Pericardium fibroblast (primary cell): ENCODE measurements around the gene ZNF513. TPM values are rescaled to one million over a fixed set of nuclear protein-coding genes. Genes with fewer than 3 reads are reported as not detected.

Source experiments
- total RNA-seq: library from RNA; depleted of rRNA; stranded (reverse); fragments of >200 nt; gene quantifications from 2 replicates; pipeline ENCODE4 v1.2.3, GENCODE V29; 2015

The ZNF513 gene, protein sequence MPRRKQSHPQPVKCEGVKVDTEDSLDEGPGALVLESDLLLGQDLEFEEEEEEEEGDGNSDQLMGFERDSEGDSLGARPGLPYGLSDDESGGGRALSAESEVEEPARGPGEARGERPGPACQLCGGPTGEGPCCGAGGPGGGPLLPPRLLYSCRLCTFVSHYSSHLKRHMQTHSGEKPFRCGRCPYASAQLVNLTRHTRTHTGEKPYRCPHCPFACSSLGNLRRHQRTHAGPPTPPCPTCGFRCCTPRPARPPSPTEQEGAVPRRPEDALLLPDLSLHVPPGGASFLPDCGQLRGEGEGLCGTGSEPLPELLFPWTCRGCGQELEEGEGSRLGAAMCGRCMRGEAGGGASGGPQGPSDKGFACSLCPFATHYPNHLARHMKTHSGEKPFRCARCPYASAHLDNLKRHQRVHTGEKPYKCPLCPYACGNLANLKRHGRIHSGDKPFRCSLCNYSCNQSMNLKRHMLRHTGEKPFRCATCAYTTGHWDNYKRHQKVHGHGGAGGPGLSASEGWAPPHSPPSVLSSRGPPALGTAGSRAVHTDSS
- total RNA-seq = 3.9 and 9.0 TPM in 2 replicates

DNA sequence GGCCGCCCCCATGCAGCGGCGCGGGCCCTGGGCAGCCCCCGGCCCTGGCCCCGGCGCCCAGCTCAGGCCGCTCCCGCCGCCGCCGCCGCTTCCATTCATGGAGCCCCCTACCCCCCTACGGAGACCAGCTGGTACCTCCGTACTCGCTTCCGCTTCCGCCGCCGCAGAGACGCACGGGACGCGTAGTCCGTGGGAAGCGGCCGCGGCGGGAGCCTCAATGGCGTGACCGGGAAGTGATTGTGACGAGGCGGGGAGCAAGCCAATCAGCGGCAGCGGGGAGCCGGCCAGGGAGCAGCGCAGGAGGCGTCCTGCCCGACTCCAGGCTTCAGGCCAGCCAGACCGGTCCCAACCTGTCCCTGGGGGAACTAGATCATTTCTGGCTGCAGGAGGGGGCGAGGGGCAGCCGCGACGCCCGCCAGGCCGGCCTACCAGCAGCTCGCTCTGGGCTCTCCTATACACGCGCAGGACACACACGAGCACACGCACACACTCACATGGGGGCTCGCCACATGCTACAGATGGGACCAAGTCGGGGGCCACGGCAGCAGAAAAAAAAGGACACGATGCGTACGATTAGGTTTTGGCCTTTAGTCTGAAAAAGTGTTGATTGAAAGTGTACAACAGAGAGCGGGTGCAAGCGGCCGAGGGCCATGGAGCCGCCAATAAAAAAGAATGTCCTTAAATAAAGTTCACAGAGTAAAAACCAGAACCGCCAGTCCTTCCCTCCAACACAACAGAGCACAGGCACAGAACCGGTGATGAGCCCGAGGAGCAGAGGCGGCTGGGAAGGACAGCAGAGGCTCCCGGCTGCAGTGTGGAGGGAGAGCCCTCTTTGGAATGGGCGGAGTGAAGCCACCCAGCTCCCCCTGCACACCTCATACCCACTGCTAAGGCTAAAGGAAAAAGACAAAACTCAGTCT lies at the start of gene ZNF513:
Gene ZNF513 (minus strand): TSS at position 109 of the 920 bp plus-strand sequence. CDS start 208 bp downstream, outside the sequence.

DNA sequence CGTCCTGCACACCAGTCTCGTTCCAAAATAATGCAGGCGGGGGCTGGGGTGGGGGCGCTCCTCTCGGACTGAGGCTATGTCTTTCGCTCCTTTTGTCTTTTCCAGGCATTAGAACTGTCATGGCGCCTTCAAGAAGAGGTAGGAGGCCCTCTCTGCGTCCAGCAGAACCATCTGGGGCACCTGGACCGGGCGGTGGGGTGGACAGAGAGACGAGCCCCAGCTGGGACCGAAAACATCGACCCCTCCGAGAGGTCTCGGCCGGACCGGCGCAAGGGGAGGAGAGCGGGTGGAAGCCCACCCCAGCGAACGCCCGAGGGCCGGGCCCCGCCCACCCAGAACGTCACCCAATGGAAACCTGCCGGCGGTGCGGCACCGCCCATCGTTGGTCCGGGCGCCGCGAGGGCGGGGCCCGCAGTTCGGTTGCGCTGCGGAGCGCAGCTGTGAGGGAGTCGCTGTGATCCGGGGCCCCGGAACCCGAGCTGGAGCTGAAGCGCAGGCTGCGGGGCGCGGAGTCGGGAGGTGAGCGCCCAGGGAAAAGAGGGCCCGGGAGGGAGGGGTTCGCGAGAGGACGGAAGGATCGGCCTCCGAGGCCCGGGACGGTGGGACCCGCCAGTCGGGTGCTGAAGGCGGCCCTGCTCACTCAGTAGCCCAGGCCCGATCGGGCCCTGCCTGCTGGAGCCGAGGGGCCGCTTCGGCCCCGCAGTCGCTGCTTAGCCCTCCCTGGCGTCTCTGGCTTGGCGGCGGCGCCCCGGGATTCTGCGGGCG lies 47.9 kb upstream of the ZNF513 start, which contains the start of gene NRBP1:
Gene NRBP1 (plus strand): TSS at position 419 of the 765 bp plus-strand sequence. CDS start 4,643 bp downstream, outside the sequence.

DNA sequence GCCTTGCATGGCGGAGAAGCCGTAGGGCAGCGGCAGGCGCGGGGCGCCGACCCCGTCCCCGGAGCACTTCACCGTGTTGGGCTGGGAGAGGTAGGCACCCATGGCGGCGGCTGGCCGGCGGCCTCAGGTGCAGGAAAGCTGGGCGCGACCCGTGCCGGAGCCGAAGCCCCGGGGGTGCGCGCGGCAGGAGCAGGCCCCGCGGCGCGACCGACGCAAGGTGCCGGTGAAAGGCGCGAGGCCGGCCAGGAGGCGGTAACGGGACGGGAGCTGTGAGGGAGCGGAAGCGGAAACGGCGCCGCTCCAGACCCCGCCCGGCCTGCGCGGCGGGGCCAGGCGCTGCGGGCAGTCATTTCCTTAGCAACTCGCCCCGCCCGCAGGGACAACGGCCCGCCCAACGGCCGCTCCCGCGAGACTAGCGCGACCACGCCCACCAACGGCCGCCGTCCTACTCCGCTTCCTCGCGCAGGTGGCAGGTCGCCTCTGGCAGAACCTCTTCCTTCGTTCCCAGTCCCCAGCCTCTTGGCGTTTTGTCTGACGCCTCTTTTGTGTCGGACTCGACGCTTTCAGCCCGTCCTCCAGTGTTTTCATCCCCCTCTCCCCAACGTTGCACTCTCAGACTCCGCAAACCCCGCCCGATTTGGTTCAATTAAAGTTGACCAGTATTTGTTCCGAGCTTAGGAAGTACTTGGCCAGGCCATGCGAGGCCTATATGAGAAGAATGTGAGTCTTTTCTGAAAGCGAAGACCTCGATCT lies 29.0 kb upstream of the ZNF513 start, which contains the start of gene PPM1G:
Gene PPM1G (minus strand): TSS at position 271 of the 753 bp plus-strand sequence. CDS start 169 bp downstream, at position 102.

DNA sequence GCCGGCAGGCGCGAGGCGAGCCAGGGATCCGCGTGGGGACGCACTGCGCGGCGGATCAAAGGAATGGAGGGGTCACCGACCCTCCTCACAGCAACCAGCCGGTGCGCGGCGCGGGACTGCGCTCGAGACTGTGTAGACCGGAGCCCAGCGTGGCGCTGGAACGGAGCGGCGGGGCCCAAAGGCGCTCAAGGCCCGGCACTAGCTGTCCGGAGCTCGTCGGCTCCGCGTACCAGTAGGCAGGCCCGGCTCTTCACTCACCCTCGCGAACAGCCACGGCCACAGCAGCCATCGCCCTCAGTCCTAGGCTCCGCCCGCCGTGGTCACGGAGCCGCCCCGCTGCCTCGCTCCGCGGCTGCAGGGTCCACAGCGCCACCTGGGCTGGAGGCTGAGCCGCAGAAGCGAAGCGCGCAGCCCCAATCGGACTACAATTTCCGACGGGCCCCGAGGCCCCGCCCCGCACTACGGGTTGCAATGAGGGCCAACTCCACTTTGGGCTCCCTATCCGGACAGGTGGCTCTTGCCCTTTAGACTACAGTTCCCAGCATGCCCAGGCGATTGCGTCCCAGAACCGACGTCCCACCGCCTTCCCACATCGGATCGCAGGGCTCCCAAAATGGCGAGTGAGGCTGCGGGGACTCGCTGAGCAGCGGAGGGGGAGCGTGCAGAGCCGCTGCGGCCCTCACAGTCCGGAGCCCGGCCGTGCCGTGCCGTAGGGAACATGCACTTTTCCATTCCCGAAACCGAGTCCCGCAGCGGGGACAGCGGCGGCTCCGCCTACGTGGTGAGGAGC lies 10.3 kb downstream of the ZNF513 start, which contains the start of the genes EIF2B4 and SNX17:
Gene EIF2B4 (minus strand): TSS at position 313 of the 790 bp plus-strand sequence. CDS start 24 bp downstream, at position 289.
Gene SNX17 (plus strand): TSS at position 591 of the 790 bp plus-strand sequence. CDS start 128 bp downstream, at position 719.

DNA sequence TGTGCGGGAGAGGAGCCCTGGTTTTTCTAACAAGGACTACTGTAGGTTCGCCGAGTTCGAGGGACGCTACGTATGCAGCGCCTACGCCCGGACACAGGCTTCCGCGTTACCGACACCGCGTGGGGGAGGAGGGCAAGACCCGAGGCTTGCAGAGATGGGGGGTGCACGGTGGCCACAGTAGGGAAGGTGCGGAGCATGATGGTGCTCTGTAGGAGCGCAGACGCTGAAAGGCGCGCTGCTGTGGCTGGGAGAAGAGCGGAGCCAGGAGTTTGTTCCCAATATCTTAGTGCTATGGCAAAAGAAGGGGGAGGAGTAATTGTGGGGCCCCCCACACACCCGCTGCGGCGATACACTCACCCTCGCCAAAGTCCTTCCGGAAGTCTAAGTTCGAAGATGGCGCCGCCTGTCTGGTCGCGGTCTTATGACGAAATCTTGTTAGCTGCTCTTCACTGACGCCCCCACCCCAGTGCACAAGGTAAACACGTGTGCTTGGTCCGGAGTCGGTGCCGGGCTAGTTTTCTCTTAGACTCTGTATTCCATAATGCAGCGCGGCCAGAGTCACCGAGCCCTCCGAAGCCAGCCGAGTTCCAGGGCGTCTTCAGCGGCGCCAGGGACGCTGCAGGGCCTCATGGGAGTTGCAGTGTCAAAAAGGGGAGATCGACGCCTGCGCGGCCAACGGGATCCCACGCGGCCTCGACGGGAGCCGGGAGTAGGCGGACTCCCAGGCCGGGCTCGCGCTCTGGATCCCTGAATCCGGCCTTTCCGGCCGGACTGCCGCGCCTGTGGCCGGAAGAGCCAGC lies 24.0 kb downstream of the ZNF513 start, which contains the start of gene GTF3C2:
Gene GTF3C2 (minus strand): TSS at position 383 of the 800 bp plus-strand sequence. CDS start 13,210 bp downstream, outside the sequence.

Other genes starting within 250 kb of the ZNF513 start
- gene PREB, start 246.1 kb downstream of the ZNF513 start, total RNA-seq = 40.9 and 59.7 TPM in 2 replicates
- not detected in 2 replicates for gene PRR30, start 241.3 kb downstream of the ZNF513 start, total RNA-seq
- gene TCF23, start 231.7 kb downstream of the ZNF513 start, total RNA-seq = 0.09 TPM in 1 of 2 replicates, not detected in the other
- 170 and 171 TPM in 2 replicates for gene ATRAID, start 168.7 kb downstream of the ZNF513 start, total RNA-seq
- gene SLC5A6, start 168.5 kb downstream of the ZNF513 start, total RNA-seq = 15.8 and 19.3 TPM in 2 replicates
- 31.2 and 41.0 TPM in 2 replicates for gene CAD, start 163.4 kb downstream of the ZNF513 start, total RNA-seq
- not detected in 2 replicates for gene SLC30A3, start 117.7 kb downstream of the ZNF513 start, total RNA-seq
- gene DNAJC5G, start 105.3 kb downstream of the ZNF513 start, total RNA-seq = not detected in 2 replicates
- not detected in 2 replicates for gene TRIM54, start 98.3 kb downstream of the ZNF513 start, total RNA-seq
- 0.35 and 2.0 TPM in 2 replicates for gene UCN, start 72.3 kb downstream of the ZNF513 start, total RNA-seq
- gene MPV17, start 57.6 kb downstream of the ZNF513 start, total RNA-seq = 93.4 and 101 TPM in 2 replicates
- gene GTF3C2, start 24.0 kb downstream of the ZNF513 start, total RNA-seq = 24.5 and 24.8 TPM in 2 replicates
- gene EIF2B4, start 10.4 kb downstream of the ZNF513 start, total RNA-seq = 27.5 and 28.7 TPM in 2 replicates
- gene SNX17, start 10.1 kb downstream of the ZNF513 start, total RNA-seq = 134 and 146 TPM in 2 replicates
- 49.5 and 66.2 TPM in 2 replicates for gene PPM1G, start 28.9 kb upstream of the ZNF513 start, total RNA-seq
- 79.3 and 91.0 TPM in 2 replicates for gene NRBP1, start 47.9 kb upstream of the ZNF513 start, total RNA-seq
- 5.2 TPM in 1 of 2 replicates, not detected in the other for gene KRTCAP3, start 61.6 kb upstream of the ZNF513 start, total RNA-seq
- gene IFT172, start 109.0 kb upstream of the ZNF513 start, total RNA-seq = 13.5 and 20.7 TPM in 2 replicates
- 15.2 and 17.4 TPM in 2 replicates for gene FNDC4, start 114.5 kb upstream of the ZNF513 start, total RNA-seq
- 0.12 TPM in 1 of 2 replicates, not detected in the other for gene GCKR, start 116.1 kb upstream of the ZNF513 start, total RNA-seq
- gene ZNF512, start 202.3 kb upstream of the ZNF513 start, total RNA-seq = 18.4 and 19.6 TPM in 2 replicates
- 2.6 and 4.2 TPM in 2 replicates for gene CCDC121, start 248.3 kb upstream of the ZNF513 start, total RNA-seq
- 26.4 and 29.9 TPM in 2 replicates for gene GPN1, start 248.3 kb upstream of the ZNF513 start, total RNA-seq